GM19468 (cell line): ENCODE measurements around the gene NREP.

Experiments used
- ATAC-seq: cut with Tn5 transposase; IDR thresholded peaks from one replicate; pipeline ENCODE4 v1.9.1; 2021; ENCODE audit warnings: mild to moderate bottlenecking, moderate library complexity, moderate number of reproducible peaks; ENCODE audit not compliant: unreplicated experiment; ENCODE audit errors: extremely low read depth

Gene NREP

GRCh38 chr5:111703662-111704061 lies 53.3 kb downstream of the NREP start:
- peak; percentile 95 for ATAC-seq

GRCh38 chr5:111699976-111700375 lies 57.0 kb downstream of the NREP start:
- no peak for ATAC-seq

- no peak for ATAC-seq
Measured at GRCh38 chr5:111699324-111699723, 57.7 kb downstream of the NREP start.

- ATAC-seq = no peak
Measured at GRCh38 chr5:111697881-111698757, 58.9 kb downstream of the NREP start.

- no peak for ATAC-seq
Measured at GRCh38 chr5:111697215-111697614, 59.8 kb downstream of the NREP start.

- ATAC-seq = no peak
Measured at GRCh38 chr5:111695991-111696390, 61.0 kb downstream of the NREP start.

GRCh38 chr5:111694133-111694532 lies 62.9 kb downstream of the NREP start:
- ATAC-seq = no peak

GRCh38 chr5:111691914-111692313 lies 65.1 kb downstream of the NREP start:
- no peak for ATAC-seq

GRCh38 chr5:111691508-111691907 lies 65.5 kb downstream of the NREP start:
- no peak for ATAC-seq

- no peak for ATAC-seq
Measured at GRCh38 chr5:111689357-111689935, 67.5 kb downstream of the NREP start.

- no peak for ATAC-seq
Measured at GRCh38 chr5:111685969-111686368, 71.0 kb downstream of the NREP start.

GRCh38 chr5:111682641-111683040 lies 74.4 kb downstream of the NREP start:
- no peak for ATAC-seq

- no peak for ATAC-seq
Measured at GRCh38 chr5:111682121-111682520, 74.9 kb downstream of the NREP start.

- ATAC-seq = no peak
Measured at GRCh38 chr5:111681414-111682120, 75.4 kb downstream of the NREP start.

GRCh38 chr5:111680737-111681413 lies 76.1 kb downstream of the NREP start:
- no peak for ATAC-seq

- no peak for ATAC-seq
Measured at GRCh38 chr5:111679611-111680010, 77.4 kb downstream of the NREP start.
